ENCODE measurements around the gene TRAFD1. TPM values are rescaled to one million over a fixed set of nuclear protein-coding genes. Genes with fewer than 3 reads are reported as not detected.

Gene TRAFD1
- total RNA-seq, 1 experiment from 2014 or later, result 25.5 TPM

DNA sequence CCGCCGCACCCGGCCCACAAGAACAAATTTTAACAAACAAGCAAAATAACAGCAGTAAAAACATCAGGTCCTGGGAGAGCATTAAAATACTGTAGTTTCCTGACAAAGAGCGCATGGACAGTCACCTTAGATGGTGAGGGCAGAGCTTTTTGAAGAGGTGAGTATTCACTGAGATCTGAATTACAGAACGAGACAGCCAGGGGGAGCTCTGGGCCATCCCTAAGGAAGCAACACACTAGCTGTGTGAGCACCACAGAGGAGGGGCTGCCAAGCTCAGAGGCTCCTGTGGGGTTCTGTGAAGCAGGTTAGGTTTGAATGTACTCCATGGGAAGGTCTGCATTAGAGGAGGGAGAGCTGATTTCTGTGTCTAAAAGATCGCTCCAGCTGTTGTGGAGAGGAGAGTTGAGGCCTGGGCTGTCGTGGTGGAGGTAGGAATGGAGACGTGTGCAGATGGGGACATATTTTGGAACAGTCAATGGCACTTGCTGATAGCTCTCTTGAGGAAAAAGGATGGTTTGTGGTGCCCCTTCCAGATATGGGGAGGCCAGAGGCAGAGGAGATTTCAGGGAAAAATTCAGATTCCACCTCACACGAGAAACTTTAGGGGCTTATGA lies 72.9 kb downstream of the TRAFD1 start:
- Histone ChIP-seq H3K27ac (ENCODE audit: low read depth, low read length) (no peak overlapping the region), H2AFZ (ENCODE audit: low read depth, low read length, poor library complexity, severe bottlenecking) (no peak overlapping the region), H3K9me2 (ENCODE audit: insufficient read depth) (no peaks in the 10 kb centered on the region), H3K4me1 (ENCODE audit: control insufficient read depth in 1 of 2, insufficient read depth in 2 of 2, low read length in 2 of 2) (no peaks in the 10 kb centered on the region), H3K9me3 (ENCODE audit: control insufficient read depth in 1 of 2, insufficient read depth in 1 of 2, low read depth in 1 of 2, low read length in 2 of 2) (no peaks in the 10 kb centered on the region), H3K27me3 (ENCODE audit: insufficient read depth, low read length) (no peaks in the 10 kb centered on the region), H3K79me2 (ENCODE audit: insufficient read depth, low read length) (no peaks in the 10 kb centered on the region), H4K20me1 (ENCODE audit: insufficient read depth) (no peaks in the 10 kb centered on the region), H3K9ac (ENCODE audit: low read length) (no peak overlapping the region), H3K4me2 (ENCODE audit: low read length) (no peak overlapping the region), H3K36me3 (ENCODE audit: control insufficient read depth in 1 of 2, insufficient read depth in 2 of 2, low read length in 2 of 2) (peaks cover under 1 to 3% of the 10 kb centered on the region in 2 experiments; a peak in 3 of 4 replicates), H3K4me3 (replicated peaks in 1 of 2; ENCODE audit: low read depth in 1 of 2, low read length in 2 of 2) (no peak overlapping the region)
- CTCF ChIA-PET, result interaction anchor here (0.6 to 1.7 kb wide), 11 partner anchors 10 to 249 kb away, joined by 3 to 52 read pairs (median 4); no protein-coding TSS in a partner anchor
- intact Hi-C loops (cut with micrococcal nuclease), result loop anchor here (1.0 to 10.0 kb wide), 3 partner anchors 189 to 373 kb away; no protein-coding TSS in a partner anchor
- POLR2A ChIA-PET, result interaction anchor here (1.8 kb wide), 1 partner anchor 189 kb away, joined by 6 read pairs; no protein-coding TSS in a partner anchor
- no peak for TF ChIP-seq POLR2A (IDR thresholded peaks at IDR 0.05; ENCODE audit: borderline replicate concordance, extremely low read depth, insufficient read depth, insufficient read length)
- TF ChIP-seq SIN3A (IDR thresholded peaks at IDR 0.05; ENCODE audit: low read depth), result no peak
- no peak for TF ChIP-seq CEBPB (IDR thresholded peaks at IDR 0.05; ENCODE audit: low read depth)
- TF ChIP-seq EZH2 (IDR thresholded peaks at IDR 0.05), result no peak
- TF ChIP-seq CTCF (IDR thresholded peaks at IDR 0.05 in 2 of 3, conservative IDR thresholded peaks at IDR 0.05 in 1 of 3; ENCODE audit: borderline replicate concordance in 1 of 3, insufficient read depth in 1 of 3, low read depth in 2 of 3, low read length in 2 of 3), result peak; percentile 66 to 77 (median 71); a peak in 5 of 6 replicates
- no peak for TF ChIP-seq EGR1 (IDR thresholded peaks at IDR 0.05; ENCODE audit: low read depth)
- TF ChIP-seq RAD21 (IDR thresholded peaks at IDR 0.05; ENCODE audit: low read depth), result peak; percentile 75
- no peak for TF ChIP-seq FOSL1 (IDR thresholded peaks at IDR 0.05; ENCODE audit: low read depth)
- TF ChIP-seq JUND (IDR thresholded peaks at IDR 0.05), result no peak
- no peak for TF ChIP-seq TCF7L2 (IDR thresholded peaks at IDR 0.05; ENCODE audit: borderline replicate concordance, extremely low read depth, insufficient read depth, insufficient read length)
- no TSS peak for BruUV-seq (replicated peaks)
- RAD21 ChIA-PET (ENCODE audit: low non-redundant PET in 1 of 2, low total read pairs in 2 of 2, uncharacterized antibody in 2 of 2, unreplicated experiment in 2 of 2), result interaction anchor here (0.7 to 2.2 kb wide), 6 partner anchors 187 to 260 kb away, joined by 3 to 19 read pairs (median 4); no protein-coding TSS in a partner anchor
- ATAC-seq, result peak; percentile 99
- peak; percentile 41 for DNase-seq (ENCODE audit: low read depth, low spot score)

Measured in HCT116 (cell line).